ENCODE measurements around the gene CDK19.

- TF ChIP-seq POLR2A (IDR thresholded peaks at IDR 0.05) (no peak), EP300 (IDR thresholded peaks at IDR 0.05) (peak in 2 of 4 donors; percentile 48 to 79)
Measured at GRCh38 chr6:110853754-110854477, 38.6 kb upstream of the CDK19 start.

All from upper lobe of left lung (tissue), 4 donors.